HEK293 (cell line): ENCODE data around the gene ENDOV.

Experiments
- CTCF ChIA-PET: fragments of 350-600 bp; formaldehyde crosslinking; extraction: SDS; loops from one replicate; lab custom pipeline; 2021; ENCODE audit warnings: antibody characterized with exemption; lab: Yijun Ruan, JAX
- POLR2A ChIA-PET: fragments of 300-600 bp; formaldehyde crosslinking; extraction: SDS; loops from one replicate; lab custom pipeline; 2020; ENCODE audit warnings: antibody characterized with exemption, inconsistent platforms; lab: Yijun Ruan, JAX
- H3K27ac ChIP-seq: fragments of 200-500 bp; sonication (Bioruptor generic); 2 replicates; pipeline ENCODE4 v1.5.1; 2014; ENCODE audit warnings: low read depth, low read length, control low read depth, inconsistent platforms; ENCODE audit errors: extremely low read depth
- H3K36me3 ChIP-seq, 2 experiments: fragments of 200-500 bp in 1 of 2; sonication (Bioruptor generic) in 1 of 2; 1 replicate in 1 of 2; 2 replicates in 1 of 2; pipeline ENCODE4 v1.5.1; 2014 to 2017; ENCODE audit warnings: inconsistent platforms in 2 of 2, low read length in 2 of 2; ENCODE audit not compliant: control insufficient read depth in 2 of 2, insufficient read depth in 1 of 2
- H3K4me1 ChIP-seq: fragments of 200-500 bp; sonication (Bioruptor generic); 2 replicates; pipeline ENCODE4 v1.5.1; 2014; ENCODE audit warnings: mild to moderate bottlenecking, low read length, inconsistent platforms; ENCODE audit not compliant: control insufficient read depth, insufficient read depth
- H3K4me3 ChIP-seq: 2 replicates; pipeline ENCODE4 v1.5.1; 2011; ENCODE audit warnings: low read depth, mild to moderate bottlenecking, control low read depth, low read length, moderate library complexity
- H3K9me3 ChIP-seq: fragments of 200-500 bp; sonication (Bioruptor generic); 2 replicates; pipeline ENCODE4 v1.5.1; 2014; ENCODE audit warnings: low read depth, low read length, inconsistent platforms; ENCODE audit not compliant: control insufficient read depth, insufficient read depth
- GFI1B ChIP-seq: fragments of 450-650 bp; formaldehyde crosslinking; IDR thresholded peaks from 2 replicates; pipeline ENCODE4 v1.5.1; 2016; ENCODE audit warnings: missing biosample characterization, missing genetic modification characterization
- GLIS1 ChIP-seq: fragments of 450-650 bp; formaldehyde crosslinking; IDR thresholded peaks from 2 replicates; pipeline ENCODE4 v1.5.1; 2016; ENCODE audit warnings: missing biosample characterization, missing genetic modification characterization
- IKZF3 ChIP-seq: fragments of 450-650 bp; IDR thresholded peaks from 2 replicates; pipeline ENCODE4 v1.5.0; 2018; ENCODE audit warnings: missing biosample characterization, mild to moderate bottlenecking, missing genetic modification characterization, moderate library complexity
- MYNN ChIP-seq: fragments of 450-650 bp; formaldehyde crosslinking; IDR thresholded peaks from 2 replicates; pipeline ENCODE4 v1.5.1; 2016; ENCODE audit warnings: missing biosample characterization, missing genetic modification characterization, borderline replicate concordance
- PRDM1 ChIP-seq: fragments of 450-650 bp; formaldehyde crosslinking; IDR thresholded peaks from 2 replicates; pipeline ENCODE4; 2016; ENCODE audit warnings: missing biosample characterization, missing genetic modification characterization
- REPIN1 ChIP-seq: fragments of 450-650 bp; formaldehyde crosslinking; IDR thresholded peaks from 2 replicates; pipeline ENCODE4 v1.5.1; 2017; ENCODE audit warnings: missing biosample characterization, missing genetic modification characterization, low read depth
- SCRT2 ChIP-seq: fragments of 450-650 bp; formaldehyde crosslinking; IDR thresholded peaks from 2 replicates; pipeline ENCODE4 v1.5.1; 2016; ENCODE audit warnings: missing biosample characterization, missing genetic modification characterization
- SP7 ChIP-seq: fragments of 450-650 bp; formaldehyde crosslinking; IDR thresholded peaks from 2 replicates; pipeline ENCODE4 v1.5.1; 2016; ENCODE audit warnings: missing biosample characterization, missing genetic modification characterization
- ZBTB20 ChIP-seq: fragments of 450-650 bp; formaldehyde crosslinking; IDR thresholded peaks from 2 replicates; pipeline ENCODE4 v1.5.1; 2016; ENCODE audit warnings: missing biosample characterization, missing genetic modification characterization
- ZBTB7A ChIP-seq: fragments of 450-650 bp; formaldehyde crosslinking; IDR thresholded peaks from 2 replicates; pipeline ENCODE4 v1.5.1; 2016; ENCODE audit warnings: low read depth, missing biosample characterization, missing genetic modification characterization
- ZFHX2 ChIP-seq: fragments of 450-650 bp; formaldehyde crosslinking; conservative IDR thresholded peaks from 2 replicates; pipeline ENCODE4 v1.5.1; 2016; ENCODE audit warnings: missing biosample characterization, missing genetic modification characterization
- ZNF10 ChIP-seq: fragments of 450-650 bp; formaldehyde crosslinking; IDR thresholded peaks from 2 replicates; pipeline ENCODE4 v1.5.1; 2017; ENCODE audit warnings: missing biosample characterization, missing genetic modification characterization
- ZNF146 ChIP-seq: fragments of 450-650 bp; formaldehyde crosslinking; IDR thresholded peaks from 2 replicates; pipeline ENCODE4 v1.5.1; 2016; ENCODE audit warnings: missing biosample characterization, missing genetic modification characterization
- ZNF23 ChIP-seq: fragments of 450-650 bp; formaldehyde crosslinking; IDR thresholded peaks from 2 replicates; pipeline ENCODE4 v1.5.1; 2016; ENCODE audit warnings: missing biosample characterization, missing genetic modification characterization, borderline replicate concordance
- ZNF239 ChIP-seq: fragments of 450-650 bp; formaldehyde crosslinking; IDR thresholded peaks from 2 replicates; pipeline ENCODE4 v1.5.1; 2016; ENCODE audit warnings: missing biosample characterization, missing genetic modification characterization
- ZNF248 ChIP-seq: fragments of 450-650 bp; formaldehyde crosslinking; IDR thresholded peaks from 2 replicates; pipeline ENCODE4 v1.5.1; 2017; ENCODE audit warnings: missing biosample characterization, missing genetic modification characterization
- ZNF555 ChIP-seq: fragments of 450-650 bp; formaldehyde crosslinking; conservative IDR thresholded peaks from 2 replicates; pipeline ENCODE4 v1.5.1; 2017; ENCODE audit warnings: missing biosample characterization, mild to moderate bottlenecking, missing genetic modification characterization, inconsistent platforms
- ZNF596 ChIP-seq: fragments of 450-650 bp; IDR thresholded peaks from 2 replicates; pipeline ENCODE4 v1.5.0; 2018; ENCODE audit warnings: missing biosample characterization, mild to moderate bottlenecking, missing genetic modification characterization, moderate library complexity
- ZNF600 ChIP-seq: fragments of 450-650 bp; formaldehyde crosslinking; IDR thresholded peaks from 2 replicates; pipeline ENCODE4 v1.5.1; 2016; ENCODE audit warnings: missing biosample characterization, missing genetic modification characterization
- ZNF610 ChIP-seq: fragments of 450-650 bp; formaldehyde crosslinking; IDR thresholded peaks from 2 replicates; pipeline ENCODE4 v1.5.1; 2016; ENCODE audit warnings: missing biosample characterization, missing genetic modification characterization, borderline replicate concordance
- ZNF626 ChIP-seq: fragments of 450-650 bp; sonication (Bioruptor Pico); formaldehyde crosslinking; IDR thresholded peaks from 2 replicates; pipeline ENCODE4 v1.5.1; 2018; ENCODE audit warnings: missing biosample characterization, missing genetic modification characterization, inconsistent platforms
- ZNF701 ChIP-seq: fragments of 450-650 bp; formaldehyde crosslinking; IDR thresholded peaks from 2 replicates; pipeline ENCODE4 v1.5.1; 2016; ENCODE audit warnings: missing biosample characterization, missing genetic modification characterization
- TF ChIP-seq, protein P1 (sequence below): fragments of 450-650 bp; formaldehyde crosslinking; IDR thresholded peaks from 2 replicates; pipeline ENCODE4 v1.5.1; 2016; ENCODE audit warnings: missing biosample characterization, missing genetic modification characterization
- TF ChIP-seq, protein P2 (sequence below): IDR thresholded peaks from 2 replicates; pipeline ENCODE4 v1.6.1; 2011; ENCODE audit warnings: mild to moderate bottlenecking, low read depth, low read length, borderline replicate concordance
- TF ChIP-seq, protein P3 (sequence below): fragments of 450-650 bp; IDR thresholded peaks from 2 replicates; pipeline ENCODE4 v1.5.1; 2018; ENCODE audit warnings: missing biosample characterization, missing genetic modification characterization

ENDOV gene

DNA sequence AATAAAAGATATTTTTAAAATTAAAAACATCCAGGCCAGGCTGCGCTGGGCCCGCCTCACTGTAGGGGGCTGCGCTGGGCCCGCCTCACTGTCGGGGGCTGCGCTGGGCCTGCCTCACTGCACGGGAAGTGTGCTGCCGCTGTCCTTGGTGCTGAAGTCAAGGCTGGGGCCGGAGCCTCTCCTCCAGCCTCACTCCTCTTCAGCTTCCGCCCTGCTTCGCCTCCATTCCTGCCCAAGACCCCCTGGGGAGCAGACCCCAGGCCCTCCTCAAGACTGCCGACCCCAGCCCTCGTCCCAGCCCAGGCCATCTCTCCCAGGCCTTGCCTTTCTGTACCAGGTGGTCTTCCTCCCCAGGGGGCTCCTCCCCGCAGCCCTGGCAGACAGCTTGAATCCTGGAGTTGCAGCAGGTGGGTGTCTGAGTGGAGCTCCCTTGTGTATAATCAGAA lies 26.2 kb downstream of the ENDOV start (continued):
- TF ChIP-seq REPIN1 (tag by site-specific recombination) (no peak), GLIS1 (tag by site-specific recombination) (peak; percentile 53; the same call in 1 of the 2 replicates), ZFHX2 (tag by site-specific recombination) (no peak), PRDM1 (tag by site-specific recombination) (no peak), ZNF701 (no peak), ZNF555 (no peak), ZNF23 (tag by site-specific recombination) (no peak), ZBTB7A (tag by site-specific recombination) (no peak), GFI1B (no peak)

DNA sequence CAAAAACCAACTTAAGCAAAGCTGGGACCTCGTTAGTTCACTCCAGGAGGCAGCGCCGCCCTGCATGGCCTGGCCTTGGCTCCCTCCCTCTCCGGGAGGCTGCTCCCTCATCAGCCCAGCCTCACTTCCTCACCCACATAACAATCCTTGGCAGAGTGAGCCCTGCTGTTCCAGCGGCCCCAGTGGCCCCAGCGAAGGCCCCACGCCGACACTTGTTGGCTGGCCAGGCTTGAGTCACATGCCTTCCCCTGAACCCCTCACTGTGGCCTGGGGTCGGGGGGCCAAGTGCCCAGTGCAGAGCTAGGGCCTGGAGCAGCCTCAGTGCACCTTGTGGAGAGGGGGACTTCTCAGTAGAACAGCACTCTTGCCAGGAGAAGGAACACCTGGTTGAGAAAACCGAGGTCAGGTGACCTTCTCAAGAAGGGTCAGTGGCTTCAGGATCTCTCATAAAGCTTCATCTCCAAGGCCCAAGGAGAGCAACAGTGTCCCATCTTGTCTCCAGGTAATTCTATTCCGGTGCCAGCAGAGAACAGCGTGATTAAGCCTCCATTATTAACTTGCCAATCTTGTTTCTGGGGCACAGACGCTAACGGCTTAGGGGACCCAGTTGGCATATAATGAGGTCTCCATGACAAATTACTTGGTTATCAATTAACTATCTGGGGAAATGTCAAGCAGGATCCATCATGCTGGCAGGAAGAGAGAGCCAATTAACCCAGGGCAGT lies 26.8 kb downstream of the ENDOV start:
- no peaks in the 10 kb centered on the region for H3K36me3 ChIP-seq
- POLR2A ChIA-PET = interaction anchor here (0.6 to 2.4 kb wide), 2 partner anchors 13 to 103 kb away, joined by 3 to 13 read pairs; partner anchors contain the start of gene RPTOR
- CTCF ChIA-PET = interaction anchor here (0.7 kb wide), 1 partner anchor 468 kb away, joined by 6 read pairs; no protein-coding TSS in a partner anchor

DNA sequence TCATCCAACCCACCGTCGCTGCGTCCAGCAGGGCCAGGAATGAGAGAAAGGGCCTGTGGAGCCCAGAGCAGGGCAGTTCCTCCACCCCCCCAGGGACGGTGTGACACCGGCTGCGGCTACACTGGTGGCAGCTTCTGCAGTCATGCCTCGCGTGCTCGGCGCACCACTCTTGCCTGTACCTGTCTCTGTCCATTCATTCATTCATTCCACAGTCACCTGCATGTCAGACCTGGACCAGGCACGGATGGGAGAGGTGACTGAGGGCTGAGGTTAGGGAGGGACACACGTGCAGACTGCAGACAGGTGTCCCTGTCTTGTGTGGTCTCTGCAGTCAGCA lies 27.3 kb downstream of the ENDOV start:
- Histone ChIP-seq H3K27ac (no peak overlapping the region), H3K4me3 (no peak overlapping the region), H3K9me3 (no peaks in the 10 kb centered on the region)
- ChIA-PET POLR2A (interaction anchor here (0.6 to 2.4 kb wide), 2 partner anchors 12 to 102 kb away, joined by 3 to 13 read pairs; partner anchors contain the start of gene RPTOR), CTCF (interaction anchor here (0.6 kb wide), 1 partner anchor 310 kb away, joined by 4 read pairs; no protein-coding TSS in a partner anchor)
- TF ChIP-seq, protein P1, sequence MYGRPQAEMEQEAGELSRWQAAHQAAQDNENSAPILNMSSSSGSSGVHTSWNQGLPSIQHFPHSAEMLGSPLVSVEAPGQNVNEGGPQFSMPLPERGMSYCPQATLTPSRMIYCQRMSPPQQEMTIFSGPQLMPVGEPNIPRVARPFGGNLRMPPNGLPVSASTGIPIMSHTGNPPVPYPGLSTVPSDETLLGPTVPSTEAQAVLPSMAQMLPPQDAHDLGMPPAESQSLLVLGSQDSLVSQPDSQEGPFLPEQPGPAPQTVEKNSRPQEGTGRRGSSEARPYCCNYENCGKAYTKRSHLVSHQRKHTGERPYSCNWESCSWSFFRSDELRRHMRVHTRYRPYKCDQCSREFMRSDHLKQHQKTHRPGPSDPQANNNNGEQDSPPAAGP (tag by site-specific recombination) = no peak
- TF ChIP-seq ZNF626 (tag by site-specific recombination) = no peak
- no peak for TF ChIP-seq IKZF3 (tag by site-specific recombination)
- TF ChIP-seq MYNN = no peak
- TF ChIP-seq SP7 (tag by site-specific recombination) = no peak
- TF ChIP-seq ZNF10 (tag by site-specific recombination) = no peak
- no peak for TF ChIP-seq ZNF596 (tag by site-specific recombination)
- no peak for TF ChIP-seq ZNF248 (tag by site-specific recombination)
- TF ChIP-seq SCRT2 (tag by site-specific recombination) = no peak
- no peak for TF ChIP-seq ZNF610 (tag by site-specific recombination)
- TF ChIP-seq, protein P2, sequence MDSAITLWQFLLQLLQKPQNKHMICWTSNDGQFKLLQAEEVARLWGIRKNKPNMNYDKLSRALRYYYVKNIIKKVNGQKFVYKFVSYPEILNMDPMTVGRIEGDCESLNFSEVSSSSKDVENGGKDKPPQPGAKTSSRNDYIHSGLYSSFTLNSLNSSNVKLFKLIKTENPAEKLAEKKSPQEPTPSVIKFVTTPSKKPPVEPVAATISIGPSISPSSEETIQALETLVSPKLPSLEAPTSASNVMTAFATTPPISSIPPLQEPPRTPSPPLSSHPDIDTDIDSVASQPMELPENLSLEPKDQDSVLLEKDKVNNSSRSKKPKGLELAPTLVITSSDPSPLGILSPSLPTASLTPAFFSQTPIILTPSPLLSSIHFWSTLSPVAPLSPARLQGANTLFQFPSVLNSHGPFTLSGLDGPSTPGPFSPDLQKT = no peak
- TF ChIP-seq ZNF146 (tag by site-specific recombination) = no peak
- TF ChIP-seq, protein P3, sequence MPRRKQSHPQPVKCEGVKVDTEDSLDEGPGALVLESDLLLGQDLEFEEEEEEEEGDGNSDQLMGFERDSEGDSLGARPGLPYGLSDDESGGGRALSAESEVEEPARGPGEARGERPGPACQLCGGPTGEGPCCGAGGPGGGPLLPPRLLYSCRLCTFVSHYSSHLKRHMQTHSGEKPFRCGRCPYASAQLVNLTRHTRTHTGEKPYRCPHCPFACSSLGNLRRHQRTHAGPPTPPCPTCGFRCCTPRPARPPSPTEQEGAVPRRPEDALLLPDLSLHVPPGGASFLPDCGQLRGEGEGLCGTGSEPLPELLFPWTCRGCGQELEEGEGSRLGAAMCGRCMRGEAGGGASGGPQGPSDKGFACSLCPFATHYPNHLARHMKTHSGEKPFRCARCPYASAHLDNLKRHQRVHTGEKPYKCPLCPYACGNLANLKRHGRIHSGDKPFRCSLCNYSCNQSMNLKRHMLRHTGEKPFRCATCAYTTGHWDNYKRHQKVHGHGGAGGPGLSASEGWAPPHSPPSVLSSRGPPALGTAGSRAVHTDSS = no peak
- TF ChIP-seq ZBTB20 (tag by site-specific recombination) = no peak
- TF ChIP-seq, all 188 proteins: peak for 0
- Histone ChIP-seq H3K4me1 (no peaks in the 10 kb centered on the region), H3K36me3 (no peaks in the 10 kb centered on the region)

More for the DNA sequence above, 26.8 kb downstream of the ENDOV start:
- no peak overlapping the region for H3K4me3 ChIP-seq
- no peak overlapping the region for H3K27ac ChIP-seq
- H3K9me3 ChIP-seq = no peaks in the 10 kb centered on the region
- no peaks in the 10 kb centered on the region for H3K4me1 ChIP-seq
- no peak for TF ChIP-seq ZNF239 (tag by site-specific recombination)
- no peak for TF ChIP-seq ZNF600 (tag by site-specific recombination)
